T-helper 9 cell (primary cell): ENCODE measurements around the gene BRPF3.
"Not testable (repeated sequence)": the region's sequence is repeated elsewhere in the genome, so short reads cannot be mapped to it uniquely, and the experiment has no call there.

Experiments
- DNase-seq: peaks from one replicate; pipeline ENCODE4 v3.0.0-alpha.2; 2020

The BRPF3 gene

GRCh38 chr6:36200998-36201596 is 4.6 kb downstream of the BRPF3 start:
- no peak for DNase-seq

- DNase-seq: no peak
Measured at GRCh38 chr6:36201612-36202011, 5.1 kb downstream of the BRPF3 start.

GRCh38 chr6:36202101-36202500 is 5.6 kb downstream of the BRPF3 start:
- DNase-seq: no peak

- peak; percentile 48 for DNase-seq
Measured at GRCh38 chr6:36204068-36204753, 7.7 kb downstream of the BRPF3 start.

GRCh38 chr6:36207155-36207554 is 10.6 kb downstream of the BRPF3 start:
- DNase-seq: no peak

GRCh38 chr6:36209606-36210005 is 13.1 kb downstream of the BRPF3 start:
- no peak for DNase-seq

GRCh38 chr6:36210182-36210581 is 13.6 kb downstream of the BRPF3 start:
- no peak for DNase-seq

GRCh38 chr6:36210886-36211595 is 14.5 kb downstream of the BRPF3 start:
- DNase-seq: no peak

GRCh38 chr6:36216559-36216958 is 20.0 kb downstream of the BRPF3 start:
- DNase-seq: no peak

- DNase-seq: no peak
Measured at GRCh38 chr6:36217188-36217587, 20.6 kb downstream of the BRPF3 start.

GRCh38 chr6:36217946-36218345 is 21.4 kb downstream of the BRPF3 start:
- no peak for DNase-seq

GRCh38 chr6:36218516-36218915 is 22.0 kb downstream of the BRPF3 start:
- not testable (repeated sequence) for DNase-seq

- DNase-seq: no peak
Measured at GRCh38 chr6:36219081-36219480, 22.5 kb downstream of the BRPF3 start.

GRCh38 chr6:36220226-36220625 is 23.7 kb downstream of the BRPF3 start:
- no peak for DNase-seq

GRCh38 chr6:36221674-36222073 is 25.1 kb downstream of the BRPF3 start:
- DNase-seq: no peak

GRCh38 chr6:36222924-36223323 is 26.4 kb downstream of the BRPF3 start:
- no peak for DNase-seq

GRCh38 chr6:36223706-36224105 is 27.2 kb downstream of the BRPF3 start:
- DNase-seq: no peak

- no peak for DNase-seq
Measured at GRCh38 chr6:36224918-36225461, 28.4 kb downstream of the BRPF3 start.

GRCh38 chr6:36226438-36227047 is 30.0 kb downstream of the BRPF3 start:
- no peak for DNase-seq

GRCh38 chr6:36227379-36228228 is 31.1 kb downstream of the BRPF3 start:
- DNase-seq: no peak

GRCh38 chr6:36229223-36229622 is 32.7 kb downstream of the BRPF3 start:
- DNase-seq: no peak

- no peak for DNase-seq
Measured at GRCh38 chr6:36230371-36230770, 33.8 kb downstream of the BRPF3 start.
